Measurements from ENCODE around the gene PCSK2. TPM values are rescaled to one million over a fixed set of nuclear protein-coding genes. Genes with fewer than 3 reads are reported as not detected.

The PCSK2 gene
- total and polyA plus RNA-seq, 2 donors (not counting 3 experiments of a cell fraction or from before 2014, with no cell fraction given) = not detected

- no peak overlapping the region for H2AFZ ChIP-seq (ENCODE audit: low read depth, low read length)
- no peaks in the 10 kb centered on the region for H3K9me1 ChIP-seq (replicated peaks; ENCODE audit: control insufficient read depth, extremely low read depth, insufficient read depth, low read length)
- dilution Hi-C loops (cut with MboI; ENCODE audit: extremely low pct_ligation_motif_present, low sequenced_read_pairs) (no loop called here), intact Hi-C loops (cut with micrococcal nuclease) (no loop called here)
- ChIA-PET POLR2A (no interaction called here), CTCF (interaction anchor here (1.2 kb wide), 1 partner anchor 23 kb away, joined by 6 read pairs; no protein-coding TSS in a partner anchor)
- H3K79me2 ChIP-seq (ENCODE audit: control insufficient read depth, insufficient read depth, low read length) = no peaks in the 10 kb centered on the region
- DNase-seq (ENCODE audit: low read depth, low spot score) (no peak), FAIRE-seq (no peak)
- H3K9ac ChIP-seq (replicated peaks; ENCODE audit: extremely low read depth, insufficient read depth, low read length) = no peak overlapping the region
- H3K27ac ChIP-seq (ENCODE audit: insufficient read depth, low read depth, low read length) = no peak overlapping the region
- no peak overlapping the region for H3K4me2 ChIP-seq (ENCODE audit: insufficient read depth, low read length)
- H3K9me3 ChIP-seq (replicated peaks; ENCODE audit: control insufficient read depth, insufficient read depth, low read length) = no peaks in the 10 kb centered on the region
- TF ChIP-seq MYC (IDR thresholded peaks at IDR 0.05; ENCODE audit: low read depth, low read length) = no peak
- TF ChIP-seq CTCF (IDR thresholded peaks at IDR 0.05; ENCODE audit: extremely low read depth in 1 of 2, insufficient read depth in 1 of 2, low read depth in 1 of 2, low read length in 2 of 2) = no peak
- no peak for TF ChIP-seq GATA2 (IDR thresholded peaks at IDR 0.05; ENCODE audit: insufficient read depth, insufficient read length, low read depth, low read length)
- TF ChIP-seq MAX (IDR thresholded peaks at IDR 0.05; ENCODE audit: insufficient read depth, insufficient read length) = no peak
- no peak for TF ChIP-seq POLR2A (IDR thresholded peaks at IDR 0.05; ENCODE audit: low read depth, low read length)
- TF ChIP-seq FOS (IDR thresholded peaks at IDR 0.05; ENCODE audit: borderline replicate concordance, insufficient read depth, low read length) = no peak
- peaks cover 0 to 4% of the 10 kb centered on the region in 2 experiments for H3K27me3 ChIP-seq (ENCODE audit: control insufficient read depth in 2 of 2, insufficient read depth in 2 of 2, low read length in 2 of 2)
- H3K4me3 ChIP-seq (replicated peaks in 1 of 3; ENCODE audit: insufficient read depth in 1 of 3, low read depth in 1 of 3, low read length in 3 of 3) = no peak overlapping the region
- H4K20me1 ChIP-seq (replicated peaks; ENCODE audit: control insufficient read depth, extremely low read depth, insufficient read depth, low read length) = no peaks in the 10 kb centered on the region
- no peaks in the 10 kb centered on the region for H3K4me1 ChIP-seq (ENCODE audit: control insufficient read depth, extremely low read depth, insufficient read depth, low read length)
- no peaks in the 10 kb centered on the region for H3K36me3 ChIP-seq (ENCODE audit: control insufficient read depth in 2 of 2, extremely low read depth in 1 of 2, insufficient read depth in 2 of 2, low read length in 2 of 2)
- no TSS peak for BruUV-seq (replicated peaks)
These were observed 226.8 kb downstream of the PCSK2 start for GRCh38 chr20:17453592-17453991.

- ChIA-PET CTCF (no interaction called here), POLR2A (no interaction called here)
- Histone ChIP-seq H3K9me1 (replicated peaks; ENCODE audit: control insufficient read depth, extremely low read depth, insufficient read depth, low read length) (no peaks in the 10 kb centered on the region), H3K9ac (replicated peaks; ENCODE audit: extremely low read depth, insufficient read depth, low read length) (no peak overlapping the region), H3K9me3 (replicated peaks; ENCODE audit: control insufficient read depth, insufficient read depth, low read length) (no peaks in the 10 kb centered on the region), H3K27me3 (ENCODE audit: control insufficient read depth in 2 of 2, insufficient read depth in 2 of 2, low read length in 2 of 2) (peaks cover 0 to 4% of the 10 kb centered on the region in 2 experiments), H4K20me1 (replicated peaks; ENCODE audit: control insufficient read depth, extremely low read depth, insufficient read depth, low read length) (no peaks in the 10 kb centered on the region), H3K4me1 (ENCODE audit: control insufficient read depth, extremely low read depth, insufficient read depth, low read length) (no peaks in the 10 kb centered on the region), H3K27ac (ENCODE audit: insufficient read depth, low read depth, low read length) (no peak overlapping the region), H3K79me2 (ENCODE audit: control insufficient read depth, insufficient read depth, low read length) (no peaks in the 10 kb centered on the region), H3K4me2 (ENCODE audit: insufficient read depth, low read length) (no peak overlapping the region), H3K4me3 (replicated peaks in 1 of 3; ENCODE audit: insufficient read depth in 1 of 3, low read depth in 1 of 3, low read length in 3 of 3) (no peak overlapping the region), H2AFZ (ENCODE audit: low read depth, low read length) (no peak overlapping the region), H3K36me3 (ENCODE audit: control insufficient read depth in 2 of 2, extremely low read depth in 1 of 2, insufficient read depth in 2 of 2, low read length in 2 of 2) (no peaks in the 10 kb centered on the region)
- intact Hi-C loops (cut with micrococcal nuclease) = no loop called here
- no TSS peak for BruUV-seq (replicated peaks)
- TF ChIP-seq POLR2AphosphoS5 (IDR thresholded peaks at IDR 0.05; ENCODE audit: insufficient read depth, low read depth, low read length) = no peak
- no peak for TF ChIP-seq EZH2 (IDR thresholded peaks at IDR 0.05; ENCODE audit: borderline replicate concordance, low read depth, low read length, severe bottlenecking)
- no peak for TF ChIP-seq MAX (IDR thresholded peaks at IDR 0.05; ENCODE audit: insufficient read depth, insufficient read length)
- TF ChIP-seq FOS (IDR thresholded peaks at IDR 0.05; ENCODE audit: borderline replicate concordance, insufficient read depth, low read length) = no peak
- TF ChIP-seq JUN (IDR thresholded peaks at IDR 0.05; ENCODE audit: borderline replicate concordance, insufficient read depth, insufficient read length, low read depth) = no peak
- no peak for TF ChIP-seq MYC (IDR thresholded peaks at IDR 0.05; ENCODE audit: low read depth, low read length)
- TF ChIP-seq POLR2A (IDR thresholded peaks at IDR 0.05; ENCODE audit: low read depth, low read length) = no peak
- TF ChIP-seq GATA2 (IDR thresholded peaks at IDR 0.05; ENCODE audit: insufficient read depth, insufficient read length, low read depth, low read length) = no peak
- TF ChIP-seq CTCF (IDR thresholded peaks at IDR 0.05; ENCODE audit: extremely low read depth in 1 of 2, insufficient read depth in 1 of 2, low read depth in 1 of 2, low read length in 2 of 2) = no peak
- dilution Hi-C loops (cut with MboI; ENCODE audit: extremely low pct_ligation_motif_present, low sequenced_read_pairs) = no loop called here
- no peak for DNase-seq (ENCODE audit: low read depth, low spot score)
- no peak for FAIRE-seq
These were observed 229.4 kb downstream of the PCSK2 start for GRCh38 chr20:17456279-17456678.

Data from endothelial cell of umbilical vein (primary cell).